Measurements from ENCODE around the gene RPL36. TPM values are rescaled to one million over a fixed set of nuclear protein-coding genes. Genes with fewer than 3 reads are reported as not detected.
A peak's percentile ranks its signal among the peaks of the same experiment; 100 is the strongest.

RPL36 gene
- total and polyA plus RNA-seq, 2 of the 8 experiments (the other 6 are each of a cell fraction or from before 2014, with no cell fraction given), result 951 to 1,075 TPM

- TF ChIP-seq POLR2AphosphoS5 (IDR thresholded peaks at IDR 0.05; ENCODE audit: low read depth, low read length) (peak; percentile 90), TBP (IDR thresholded peaks at IDR 0.05; ENCODE audit: low read depth, low read length) (no peak), CHD7 (IDR thresholded peaks at IDR 0.05; ENCODE audit: insufficient replicate concordance, low read length) (peak; percentile 22)
Observed at GRCh38 chr19:5693195-5694166, 3.4 kb downstream of the RPL36 start (continued).
